HT1080 (cell line): Measurements from ENCODE around the gene HIPK2. TPM values are rescaled to one million over a fixed set of nuclear protein-coding genes. Genes with fewer than 3 reads are reported as not detected.

Source experiments
- DNase-seq: peaks from one replicate; pipeline ENCODE4 v3.0.0-alpha.2; 2015; ENCODE audit warnings: low read depth
- total RNA-seq: library from RNA; depleted of rRNA; stranded (reverse); fragments of >200 nt; shearing (Covaris generic); gene quantifications from 2 replicates; pipeline ENCODE4 v1.2.3, GENCODE V29; 2014

Gene HIPK2
- total RNA-seq, 1 experiment from 2014 or later: 20.0 TPM

DNA sequence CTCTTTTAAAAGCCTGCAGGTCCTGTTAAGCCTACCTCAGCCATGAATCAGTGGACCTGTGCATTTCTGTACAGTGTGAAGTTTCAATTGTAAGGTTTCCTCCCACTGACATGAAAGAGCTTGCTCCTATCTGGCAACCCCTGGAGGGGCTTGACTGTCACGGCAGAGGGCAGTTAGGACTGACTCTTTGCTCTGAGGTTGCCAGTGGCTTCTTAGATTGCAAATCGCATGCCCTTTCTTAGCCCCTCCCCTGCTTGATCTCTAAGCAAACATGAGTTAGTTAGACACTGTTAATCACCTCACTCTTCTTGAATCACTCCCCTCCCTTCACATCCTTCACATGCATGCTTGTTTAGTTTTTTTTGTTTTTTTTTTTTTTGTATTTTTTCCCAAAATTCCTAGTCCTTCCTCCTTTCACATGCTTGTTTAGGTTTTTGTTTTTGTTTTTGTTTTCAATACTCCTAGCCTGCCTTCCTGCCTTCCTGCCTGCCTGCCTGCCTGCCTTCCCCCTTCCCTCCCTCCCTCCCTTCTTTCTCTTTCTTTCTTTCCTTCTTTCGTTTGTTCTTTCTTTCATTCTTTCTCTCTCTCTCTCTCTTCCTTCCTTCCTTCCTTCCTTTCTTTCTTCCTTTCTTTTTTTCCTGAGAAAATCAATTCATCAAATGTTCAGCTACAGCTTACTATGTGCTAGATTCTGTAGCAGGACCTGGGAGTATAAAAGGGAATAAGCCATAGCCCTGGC lies 6.0 kb upstream of the HIPK2 start:
- no peak for DNase-seq

GRCh38 chr7:139782932-139783331 lies 5.1 kb upstream of the HIPK2 start:
- no peak for DNase-seq

DNA sequence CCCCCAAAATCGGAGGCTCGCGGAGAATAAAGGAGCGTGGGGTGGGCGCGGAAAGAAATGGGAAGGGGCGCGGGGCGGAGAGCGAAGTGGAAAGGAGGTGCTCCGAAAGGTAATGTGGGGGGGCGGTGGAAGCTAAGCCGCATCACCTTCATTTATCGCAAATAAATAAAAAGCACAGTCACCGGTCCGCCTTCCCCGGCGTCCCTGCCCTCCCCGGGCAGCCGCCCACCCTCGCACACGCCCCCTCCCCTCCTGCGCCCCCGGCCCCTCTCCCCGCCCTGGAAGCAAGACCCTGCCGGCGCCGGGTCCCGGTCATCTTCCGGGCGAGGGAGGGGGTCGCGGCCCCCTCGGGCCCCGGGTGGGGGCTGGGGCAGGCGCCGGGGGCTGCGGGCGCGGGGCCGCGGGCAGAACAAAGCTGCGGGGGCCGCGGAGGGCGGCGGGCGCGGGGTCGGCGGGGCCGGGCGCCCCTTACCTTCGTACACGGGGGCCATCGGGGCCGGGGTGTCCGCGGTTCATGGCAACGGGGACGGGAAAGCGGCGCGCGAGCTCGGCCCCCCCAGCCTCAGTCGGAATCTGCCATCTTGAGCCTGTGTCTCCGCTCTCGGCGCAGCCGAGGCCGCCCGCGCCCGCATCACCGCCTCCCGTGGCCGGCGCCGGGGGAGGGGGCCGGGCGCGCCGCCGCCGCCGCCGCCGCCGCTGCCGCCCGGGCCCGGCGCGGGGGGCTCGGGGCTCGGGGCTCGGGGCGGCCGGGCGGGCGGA lies 486 bp downstream of the HIPK2 start:
- no peak for DNase-seq

DNA sequence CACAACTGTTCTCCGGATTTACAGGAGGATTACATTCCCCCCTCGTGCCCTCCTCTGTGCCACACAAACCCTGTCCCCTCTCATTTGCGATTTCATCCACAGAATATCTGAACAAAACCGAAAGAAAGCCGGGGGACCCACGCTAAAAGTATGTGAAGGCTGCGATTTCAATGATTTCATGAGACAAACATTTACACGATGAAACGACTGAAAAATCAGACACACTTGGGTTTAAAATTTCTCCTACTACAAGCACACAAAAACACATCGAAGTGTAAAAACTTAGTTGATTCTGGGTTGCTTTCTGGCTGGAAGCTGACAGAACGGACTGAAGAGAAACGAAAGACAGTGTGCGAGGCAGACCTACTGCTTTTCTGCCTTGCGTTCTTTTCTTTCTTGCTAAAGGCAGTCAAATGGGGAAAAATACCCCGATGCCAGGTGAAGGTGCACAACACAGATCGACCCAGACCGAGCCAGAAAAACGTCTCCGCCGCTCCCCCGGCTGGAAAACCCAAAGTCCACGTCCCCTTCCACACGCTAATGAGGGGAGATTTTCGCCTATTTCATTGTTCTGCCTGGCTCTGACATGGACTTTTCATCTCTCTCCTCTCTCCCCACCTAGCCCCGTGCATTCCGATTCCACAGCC lies 1.2 kb downstream of the HIPK2 start:
- DNase-seq: peak; percentile 23

GRCh38 chr7:139775829-139776266 lies 1.9 kb downstream of the HIPK2 start:
- DNase-seq: peak; percentile 76

DNA sequence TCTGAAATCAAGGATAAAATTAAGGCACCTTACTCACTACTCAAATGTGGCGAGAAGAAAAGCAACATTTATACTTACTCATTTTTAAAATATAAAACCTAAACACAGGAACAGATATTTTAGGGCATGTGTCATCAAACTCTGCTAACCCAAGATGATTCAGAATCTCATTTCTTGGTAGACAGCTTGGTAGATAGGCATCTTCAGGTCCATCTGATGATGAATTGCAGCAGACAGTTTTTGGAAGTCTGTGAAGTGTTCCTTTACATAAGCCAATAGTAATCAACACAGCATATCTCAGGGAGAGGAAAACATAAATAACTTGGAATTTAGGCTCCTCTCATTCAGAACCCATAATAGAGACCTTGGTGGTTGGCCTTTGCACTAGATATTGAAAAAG lies 3.4 kb downstream of the HIPK2 start:
- peak; percentile 88 for DNase-seq

GRCh38 chr7:139773371-139773770 lies 4.4 kb downstream of the HIPK2 start:
- DNase-seq: no peak

- DNase-seq: no peak
Measured at GRCh38 chr7:139772873-139773272, 4.9 kb downstream of the HIPK2 start.

- DNase-seq: no peak
Measured at GRCh38 chr7:139772115-139772514, 5.7 kb downstream of the HIPK2 start.

- peak; percentile 92 for DNase-seq
Measured at GRCh38 chr7:139771001-139771956, 6.5 kb downstream of the HIPK2 start.

GRCh38 chr7:139769761-139770160 lies 8.0 kb downstream of the HIPK2 start:
- DNase-seq: no peak

- DNase-seq: no peak
Measured at GRCh38 chr7:139769066-139769465, 8.7 kb downstream of the HIPK2 start.

DNA sequence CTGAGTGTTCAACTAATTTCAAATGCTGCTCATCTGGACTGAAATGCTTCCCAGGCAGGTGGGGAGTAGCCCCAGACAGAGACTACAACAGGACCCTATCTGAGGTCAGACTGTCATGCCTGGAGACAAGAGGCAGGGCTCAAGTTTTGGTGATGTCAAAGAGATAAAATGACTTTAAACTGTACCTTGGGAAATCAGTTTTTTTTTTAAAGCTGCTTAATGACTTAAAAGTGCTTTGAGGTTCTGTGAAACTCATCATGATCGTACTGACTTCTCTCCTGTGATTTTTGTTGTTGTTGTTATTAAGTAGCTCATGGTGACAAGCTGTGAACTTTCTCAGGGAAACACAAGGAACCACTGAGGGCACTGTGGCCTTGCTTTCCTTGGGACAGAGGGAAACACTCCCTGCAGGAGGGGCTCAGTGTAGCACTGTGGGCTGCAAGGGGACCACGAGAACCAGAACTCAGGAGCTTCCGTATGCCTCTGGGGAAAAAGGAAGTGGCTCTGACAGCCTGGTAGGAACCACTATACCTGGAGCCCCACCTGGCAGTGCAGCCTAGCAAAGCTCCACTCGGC lies 9.5 kb downstream of the HIPK2 start:
- no peak for DNase-seq

- no peak for DNase-seq
Measured at GRCh38 chr7:139767561-139767982, 10.2 kb downstream of the HIPK2 start.

DNA sequence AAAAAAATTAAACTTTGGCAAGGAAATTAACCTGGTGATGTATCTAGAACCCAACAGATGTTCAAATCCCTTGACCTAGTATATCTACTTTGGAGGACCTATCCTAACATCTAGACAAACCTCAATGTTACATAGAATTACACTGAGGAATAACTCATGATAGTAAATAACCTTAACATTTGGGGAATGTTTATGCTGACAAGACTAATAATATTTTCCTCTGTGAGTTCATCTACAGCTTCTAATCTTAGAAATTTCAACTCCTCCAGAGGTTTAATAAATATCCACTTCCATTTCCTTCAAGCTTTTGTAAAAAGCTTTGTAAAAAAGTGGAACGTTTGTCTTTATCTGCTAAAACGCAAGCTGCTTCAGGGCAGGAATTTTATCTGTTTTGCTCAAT lies 12.7 kb downstream of the HIPK2 start:
- DNase-seq: no peak

- DNase-seq: no peak
Measured at GRCh38 chr7:139763330-139763729, 14.5 kb downstream of the HIPK2 start.

DNA sequence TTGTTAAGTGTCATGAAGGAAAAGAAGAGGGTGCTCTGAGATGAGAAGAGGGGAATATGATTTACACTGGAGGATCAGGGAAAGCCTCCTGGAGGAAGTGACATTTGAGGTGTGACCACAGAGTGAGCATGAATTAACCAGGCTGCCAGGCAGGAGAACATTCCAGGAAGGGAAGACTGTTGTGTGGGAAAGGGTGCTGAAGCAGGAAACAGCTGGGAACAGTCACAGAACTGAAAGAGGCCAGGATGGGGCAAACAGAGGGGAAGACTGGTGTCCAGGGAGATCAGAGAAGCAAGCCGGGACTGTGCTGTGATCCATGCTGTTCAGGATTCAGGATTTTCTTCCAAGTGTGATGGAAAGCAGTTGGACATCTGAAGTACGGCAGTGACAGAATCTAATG lies 14.9 kb downstream of the HIPK2 start:
- DNase-seq: peak; percentile 89

DNA sequence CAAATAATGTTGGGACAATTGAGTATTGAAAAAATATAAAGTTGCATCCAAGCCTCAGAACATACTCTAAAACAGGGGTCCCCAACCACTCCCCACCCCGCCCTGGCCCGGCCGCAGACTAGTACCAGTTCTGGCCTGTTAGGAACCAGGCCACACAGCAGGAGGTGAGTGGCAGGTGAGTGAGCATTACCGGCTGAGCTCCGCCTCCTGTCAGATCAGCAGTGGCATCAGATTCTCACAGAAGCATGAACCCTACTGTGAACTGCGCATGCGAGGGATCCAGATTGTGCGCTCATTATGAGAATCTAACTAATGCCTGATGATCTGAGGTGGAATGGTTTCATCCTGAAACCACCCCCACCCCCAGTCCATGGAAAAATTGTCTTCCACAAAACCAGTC lies 19.4 kb downstream of the HIPK2 start:
- no peak for DNase-seq

GRCh38 chr7:139757968-139758367 lies 19.8 kb downstream of the HIPK2 start:
- DNase-seq: no peak

DNA sequence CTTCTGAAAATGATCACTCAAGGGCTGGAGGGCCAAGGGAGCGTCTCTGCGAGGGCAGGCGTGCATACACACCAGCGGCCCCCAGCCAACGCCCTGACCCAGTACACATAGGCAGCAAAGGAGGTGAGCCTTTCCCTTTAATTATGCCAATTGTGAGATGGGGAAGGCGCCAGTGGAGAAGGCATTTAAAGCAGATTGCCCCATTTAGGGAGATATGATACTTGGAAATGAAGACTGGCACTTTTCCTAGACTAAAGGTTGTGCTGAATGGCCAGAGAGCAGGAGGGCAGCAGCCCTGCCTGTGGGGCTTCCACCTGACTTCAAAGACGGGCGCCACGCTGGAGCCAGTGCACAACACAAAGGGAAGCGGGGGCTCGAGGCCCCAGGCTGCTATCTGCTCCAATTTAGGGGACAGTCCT lies 24.1 kb downstream of the HIPK2 start:
- no peak for DNase-seq
